AG09309 (cell line): ENCODE results near the gene SEMA7A.
"Not testable (repeated sequence)": the region's sequence is repeated elsewhere in the genome, so short reads cannot be mapped to it uniquely, and the experiment has no call there.

Source experiments
- DNase-seq: peaks from one replicate; pipeline ENCODE4 v3.0.0-alpha.2; 2010; ENCODE audit warnings: low read depth
- H3K4me3 ChIP-seq: 2 replicates; pipeline ENCODE4 v1.5.1; 2011; ENCODE audit warnings: mild to moderate bottlenecking, low read depth, low read length, moderate library complexity; ENCODE audit not compliant: control insufficient read depth
- CTCF ChIP-seq: IDR thresholded peaks from 2 replicates; pipeline ENCODE4 v1.5.1; 2011; ENCODE audit warnings: mild to moderate bottlenecking, low read depth, low read length, inconsistent platforms; ENCODE audit not compliant: insufficient read depth, control insufficient read depth; ENCODE audit errors: missing control alignments

Gene SEMA7A

GRCh38 chr15:74464897-74465296 lies 31.1 kb upstream of the SEMA7A start:
- H3K4me3 ChIP-seq, result no peak overlapping the region
- DNase-seq, result no peak
- no peak for TF ChIP-seq CTCF

- DNase-seq, result no peak
- no peak overlapping the region for H3K4me3 ChIP-seq
- TF ChIP-seq CTCF, result no peak
These were observed 30.5 kb upstream of the SEMA7A start for GRCh38 chr15:74464216-74464615.

GRCh38 chr15:74463634-74464033 lies 29.9 kb upstream of the SEMA7A start:
- H3K4me3 ChIP-seq, result no peak overlapping the region
- TF ChIP-seq CTCF, result no peak
- no peak for DNase-seq

GRCh38 chr15:74461847-74462511 lies 28.2 kb upstream of the SEMA7A start:
- no peak for TF ChIP-seq CTCF
- peak overlapping the region; percentile 86 for H3K4me3 ChIP-seq
- no peak for DNase-seq

- peak; percentile 16 for TF ChIP-seq CTCF
- DNase-seq, result peak; percentile 76
- H3K4me3 ChIP-seq, result peak within 1 kb of the TSS; percentile 86
These were observed 27.4 kb upstream of the SEMA7A start, which contains the start of gene UBL7 for GRCh38 chr15:74460871-74461846. Gene UBL7, minus strand, starts transcription at chr15:74461160. Its CDS starts 2,293 bp downstream, at chr15:74458867.

- H3K4me3 ChIP-seq, result peak overlapping the region; percentile 86
- TF ChIP-seq CTCF, result no peak
- DNase-seq, result no peak
These were observed 26.5 kb upstream of the SEMA7A start for GRCh38 chr15:74460298-74460697.

- H3K4me3 ChIP-seq, DNase-seq: not testable (repeated sequence)
These were observed 26.0 kb upstream of the SEMA7A start for GRCh38 chr15:74459798-74460197.
